Erythroblast (primary cell): ENCODE results near the gene LGMN.

Experiments
- GATA1 ChIP-seq: IDR thresholded peaks from 2 replicates; pipeline ENCODE4 v1.6.1; 2011; ENCODE audit warnings: low read depth, mild to moderate bottlenecking, control low read depth, low read length, moderate library complexity
- POLR2A ChIP-seq: IDR thresholded peaks from 2 replicates; pipeline ENCODE4 v1.6.1; 2011; ENCODE audit warnings: mild to moderate bottlenecking, low read length

GRCh38 chr14:92759300-92759678 lies 10.9 kb upstream of the LGMN start:
- TF ChIP-seq POLR2A, result no peak
- TF ChIP-seq GATA1, result no peak
